GM19468 (cell line): ENCODE data around the gene MAD1L1.
"Not testable (repeated sequence)": the region's sequence is repeated elsewhere in the genome, so short reads cannot be mapped to it uniquely, and the experiment has no call there.

ENCODE experiments used
- ATAC-seq: cut with Tn5 transposase; IDR thresholded peaks from one replicate; pipeline ENCODE4 v1.9.1; 2021; ENCODE audit warnings: mild to moderate bottlenecking, moderate library complexity, moderate number of reproducible peaks; ENCODE audit not compliant: unreplicated experiment; ENCODE audit errors: extremely low read depth

MAD1L1 gene

GRCh38 chr7:1845536-1846311, 387.0 kb downstream of the MAD1L1 start:
- no peak for ATAC-seq

DNA sequence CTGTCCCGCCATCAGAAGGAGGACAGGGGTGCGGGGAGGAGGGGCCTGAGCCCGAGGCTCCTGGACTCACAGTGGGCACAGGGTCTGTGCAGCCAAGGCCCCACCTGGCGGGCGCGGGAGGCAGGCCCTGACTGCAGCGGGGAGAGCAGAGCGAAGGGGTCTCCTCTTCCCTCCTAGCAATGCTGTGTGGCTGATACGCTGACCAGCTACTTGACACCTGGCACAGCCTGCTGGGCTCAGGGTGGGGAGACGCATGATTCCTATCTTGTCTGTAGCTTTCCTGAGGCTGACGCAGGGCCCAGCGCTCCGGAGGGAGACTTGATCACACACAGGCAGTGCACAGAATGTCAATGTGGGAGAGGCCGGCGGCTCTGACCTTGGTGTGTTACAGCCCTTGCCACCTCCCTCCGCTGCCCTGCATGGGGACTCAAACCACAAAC, 387.8 kb downstream of the MAD1L1 start:
- ATAC-seq: no peak

GRCh38 chr7:1844336-1844950, 388.3 kb downstream of the MAD1L1 start:
- ATAC-seq: no peak

DNA sequence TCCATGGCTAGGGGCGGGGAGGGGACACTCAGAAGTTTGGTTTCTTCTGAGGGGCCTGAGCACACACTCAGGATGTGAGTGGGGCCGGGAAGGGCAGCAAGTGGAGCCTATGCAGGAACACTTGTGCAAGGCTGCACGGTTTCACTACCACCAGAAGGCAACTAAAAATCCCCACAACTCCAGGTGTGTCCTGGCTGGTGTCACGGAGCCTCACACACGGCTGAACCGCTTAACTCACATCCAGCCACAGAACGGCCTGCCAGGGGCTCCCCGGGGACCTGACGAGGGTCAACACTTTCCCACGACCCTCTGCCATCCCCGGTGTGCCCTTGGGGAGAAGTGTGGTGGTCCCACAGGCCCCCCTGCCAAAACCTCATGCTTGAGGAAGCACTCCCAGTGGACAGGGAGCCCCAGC, 388.8 kb downstream of the MAD1L1 start:
- ATAC-seq: no peak

GRCh38 chr7:1843271-1843861, 389.4 kb downstream of the MAD1L1 start:
- no peak for ATAC-seq

DNA sequence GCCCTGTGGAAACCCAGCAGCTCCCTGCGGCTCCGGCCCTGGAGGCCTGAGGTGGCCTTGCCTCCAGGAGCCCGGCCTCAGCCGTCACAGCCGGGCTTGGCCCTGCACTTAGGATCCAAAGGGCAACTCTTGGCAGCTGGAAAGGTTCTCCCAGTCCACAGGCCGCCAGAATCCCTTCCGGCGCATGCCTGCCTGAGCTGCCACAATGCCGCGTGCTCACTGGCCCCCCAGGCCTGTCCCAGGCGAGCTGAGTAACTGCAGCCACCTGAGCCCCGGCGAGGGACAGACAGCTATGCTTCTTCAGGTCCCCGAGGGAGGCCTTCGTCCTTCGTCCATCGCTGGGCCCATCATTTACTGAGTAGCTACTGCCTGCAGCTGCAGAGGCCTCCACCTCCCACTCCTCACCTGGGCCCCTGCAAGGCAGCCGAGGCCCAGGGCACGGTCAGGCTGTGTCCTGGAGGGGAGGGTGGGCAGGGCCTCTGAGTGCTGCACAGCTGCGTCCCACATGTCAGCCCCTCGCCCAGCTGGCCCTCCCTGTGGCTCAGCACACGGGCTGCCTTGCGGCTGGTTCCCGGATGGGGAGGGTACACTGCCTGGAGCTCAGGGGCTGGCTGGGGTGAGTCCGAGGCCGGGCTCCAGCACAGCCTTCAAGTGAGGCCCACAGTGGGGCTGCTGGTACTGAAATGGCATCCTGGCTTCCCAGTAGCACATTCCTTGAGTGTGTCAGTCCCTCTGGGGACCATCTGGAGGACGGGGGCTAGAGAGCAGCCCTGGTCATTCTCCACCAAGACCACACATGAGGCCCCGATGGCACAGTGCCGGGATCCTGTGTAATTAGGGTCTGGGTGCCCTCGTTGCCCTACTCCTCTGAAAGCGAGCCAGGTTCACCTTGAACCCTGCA, 390.2 kb downstream of the MAD1L1 start:
- ATAC-seq: no peak

DNA sequence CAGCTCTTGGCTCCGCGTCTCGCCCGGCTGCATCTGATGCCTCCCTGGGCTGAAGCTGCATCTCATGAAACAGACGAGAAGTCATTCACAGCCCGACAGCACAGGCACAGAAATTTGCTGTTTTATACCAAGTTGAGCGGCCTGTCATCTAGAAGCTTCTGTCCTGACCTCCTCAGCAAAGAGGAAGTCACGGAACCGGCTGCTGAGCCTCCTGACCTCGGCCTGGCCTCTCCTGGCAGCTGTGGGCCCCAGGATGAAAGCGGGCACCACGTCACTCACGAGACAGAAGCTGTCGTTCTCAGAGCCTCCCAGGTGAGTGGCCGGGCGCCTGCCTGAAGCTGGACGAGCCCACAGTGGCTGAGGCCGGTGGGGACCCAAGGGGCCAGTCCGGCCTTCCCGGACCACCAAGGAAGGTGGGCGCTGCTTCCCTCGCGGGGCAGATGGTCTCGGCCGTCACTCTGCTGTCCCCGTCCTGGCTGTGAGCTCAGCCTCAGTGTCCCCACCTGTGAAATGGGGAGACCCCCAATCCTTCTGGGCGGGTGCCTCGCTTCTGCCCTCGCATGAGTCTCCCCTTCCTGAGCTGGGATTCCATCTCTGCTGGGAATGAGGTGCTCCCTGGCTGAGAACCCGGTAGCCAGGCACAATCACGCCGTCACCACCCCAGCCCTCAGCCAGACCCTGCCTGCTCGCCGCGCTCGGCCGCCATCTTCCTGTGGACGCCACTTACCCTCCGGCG, 391.3 kb downstream of the MAD1L1 start:
- not testable (repeated sequence) for ATAC-seq

GRCh38 chr7:1840744-1841143, 392.0 kb downstream of the MAD1L1 start:
- ATAC-seq: not testable (repeated sequence)

DNA sequence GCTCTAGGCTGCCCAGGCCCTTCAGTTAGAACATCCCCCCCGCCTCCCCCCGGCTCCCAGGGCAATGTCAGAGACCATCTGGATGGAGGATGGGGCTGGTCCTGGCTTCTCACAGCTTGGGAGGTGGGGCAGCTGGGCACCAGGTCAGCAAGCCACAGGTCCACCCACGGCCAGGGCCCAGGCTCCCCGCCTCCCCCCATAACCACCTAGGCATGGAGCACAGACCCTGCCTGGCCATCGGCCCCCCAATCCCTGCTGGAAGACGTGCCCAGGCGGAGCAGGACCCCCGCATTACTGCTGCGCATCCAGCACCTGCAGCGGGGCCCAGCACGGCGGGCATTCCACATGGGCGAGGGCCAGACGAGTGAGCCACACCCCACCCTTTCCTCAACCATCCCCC, 393.0 kb downstream of the MAD1L1 start:
- no peak for ATAC-seq

- not testable (repeated sequence) for ATAC-seq
These were observed 393.7 kb downstream of the MAD1L1 start for GRCh38 chr7:1838911-1839531.

GRCh38 chr7:1838544-1838872, 394.2 kb downstream of the MAD1L1 start:
- not testable (repeated sequence) for ATAC-seq

DNA sequence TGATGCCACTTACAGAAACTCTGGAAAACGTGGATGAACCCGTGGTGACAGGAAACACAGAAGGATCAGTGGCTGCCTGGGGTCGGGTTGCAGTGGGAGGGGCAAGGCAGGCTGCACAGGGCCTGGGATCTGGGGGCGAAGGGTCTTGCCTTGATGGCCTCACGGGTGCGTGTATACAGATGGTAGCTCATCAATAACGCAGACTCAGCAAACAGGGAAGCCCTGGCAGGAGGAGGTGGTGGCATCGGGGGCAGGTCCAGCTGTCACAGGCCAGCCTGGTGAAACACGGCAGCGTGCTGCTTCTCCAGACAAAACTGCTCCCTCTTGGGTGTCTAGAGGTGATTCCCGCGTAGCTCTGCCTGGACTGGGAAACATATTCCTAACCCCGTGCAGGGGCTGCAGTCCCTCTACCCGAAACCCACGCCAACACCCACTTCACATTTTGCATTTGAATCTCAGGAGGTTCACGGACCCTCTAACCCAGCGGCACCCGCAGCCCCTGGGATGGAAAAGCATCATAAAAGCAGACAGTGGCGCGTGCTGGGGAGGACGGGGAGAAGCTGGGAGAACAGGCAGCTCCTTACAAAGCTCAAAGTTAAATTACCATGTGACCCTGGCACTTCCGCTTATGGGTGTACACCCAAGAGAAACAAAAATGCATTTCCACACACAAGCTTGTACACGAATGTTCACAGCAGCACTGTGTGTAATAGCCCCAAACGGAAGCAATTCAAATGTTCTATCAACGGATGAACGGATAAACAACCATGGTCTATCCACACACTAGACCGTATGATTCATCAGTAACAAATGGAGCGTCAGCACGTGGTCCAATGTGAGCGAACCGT, 394.8 kb downstream of the MAD1L1 start:
- ATAC-seq: not testable (repeated sequence)

DNA sequence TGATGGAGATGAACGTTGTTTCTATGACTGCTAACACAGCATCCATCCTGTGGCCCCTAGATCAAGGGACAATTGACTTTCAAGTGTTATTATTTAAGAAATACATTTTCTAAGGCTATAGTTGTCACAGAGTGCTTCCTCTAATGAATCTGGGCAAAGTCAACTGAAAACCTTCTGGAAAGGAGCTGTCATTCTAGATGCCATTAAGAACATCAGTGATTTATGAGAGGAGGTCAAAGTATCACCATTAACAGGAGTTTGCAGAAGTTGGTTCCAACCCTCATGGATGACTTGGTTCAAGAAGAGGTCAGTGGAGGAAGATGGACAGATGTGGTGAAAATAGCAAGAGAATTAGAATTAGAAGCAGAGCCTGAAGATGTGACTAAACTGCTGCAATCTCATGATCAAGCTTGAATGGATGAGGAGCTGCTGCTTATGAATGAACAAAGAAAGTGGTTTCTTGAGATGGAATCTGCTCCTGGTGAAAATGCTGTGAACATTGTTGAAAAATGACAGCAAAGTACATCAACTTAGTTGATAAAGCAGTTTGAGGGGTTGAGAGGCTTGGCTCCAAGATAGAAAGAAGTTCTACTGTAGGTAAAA, 400.7 kb downstream of the MAD1L1 start:
- not testable (repeated sequence) for ATAC-seq

- not testable (repeated sequence) for ATAC-seq
These were observed 401.3 kb downstream of the MAD1L1 start for GRCh38 chr7:1831471-1831870.

GRCh38 chr7:1829668-1830067, 403.1 kb downstream of the MAD1L1 start:
- ATAC-seq: not testable (repeated sequence)

GRCh38 chr7:1829111-1829510, 403.6 kb downstream of the MAD1L1 start:
- no peak for ATAC-seq

GRCh38 chr7:1828170-1828569, 404.6 kb downstream of the MAD1L1 start:
- not testable (repeated sequence) for ATAC-seq

GRCh38 chr7:1827521-1827981, 405.2 kb downstream of the MAD1L1 start:
- ATAC-seq: not testable (repeated sequence)
